Ascending aorta (tissue), 2 donors: ENCODE results near the gene SRP19. TPM values are rescaled to one million over a fixed set of nuclear protein-coding genes. Genes with fewer than 3 reads are reported as not detected.

Experiments used
- DNase-seq, 2 donors: peaks; one replicate each; pipeline ENCODE4 v3.0.0-alpha.2; 2019; ENCODE audit warnings: low spot score in 2 of 2
- H3K27ac ChIP-seq, 2 donors: fragments of 200-600 bp; sonication (generic); one replicate each; pipeline ENCODE4 v1.5.1; 2016 to 2017; ENCODE audit warnings: mild to moderate bottlenecking in 1 of 2
- H3K27me3 ChIP-seq: fragments of 200-600 bp; sonication (generic); one replicate; pipeline ENCODE4 v1.5.1; 2017
- H3K36me3 ChIP-seq, 2 donors: fragments of 200-600 bp; sonication (generic); one replicate each; pipeline ENCODE4 v1.5.1; 2016
- H3K4me1 ChIP-seq, 2 donors: fragments of 200-600 bp; sonication (generic); one replicate each; pipeline ENCODE4 v1.5.1; 2016 to 2017; ENCODE audit warnings: mild to moderate bottlenecking in 1 of 2
- H3K4me3 ChIP-seq, 2 donors: fragments of 200-600 bp; sonication (generic); one replicate each; pipeline ENCODE4 v1.5.1; 2016 to 2017; ENCODE audit warnings: mild to moderate bottlenecking in 1 of 2
- H3K9me3 ChIP-seq, 2 donors: fragments of 200-600 bp; sonication (generic); one replicate each; pipeline ENCODE4 v1.5.1; 2016
- CTCF ChIP-seq, 3 experiments: fragments of 200-600 bp in 2 of 3; fragments of 450-650 bp in 1 of 3; sonication (generic) in 2 of 3; IDR thresholded peaks; one replicate each; pipeline ENCODE4 v1.5.1; 2016 to 2019; ENCODE audit warnings: antibody characterized with exemption in 3 of 3, mild to moderate bottlenecking in 1 of 3, moderate library complexity in 1 of 3
- intact Hi-C: fragments of 100-400 bp; cut with DNase I; formaldehyde crosslinking; loops from one replicate; pipeline ENCODE4 v1.15.1; 2023
- total RNA-seq: library from RNA; depleted of rRNA; stranded (reverse); fragments of >200 nt; gene quantifications from one replicate; pipeline ENCODE4 v1.1.0, GENCODE V29; 2016

SRP19 gene
- total RNA-seq, 1 donor from 2014 or later, result 76.6 TPM

- H3K27ac ChIP-seq, result no peak overlapping the region
- H3K4me3 ChIP-seq, result no peak overlapping the region
- H3K36me3 ChIP-seq, result peaks cover 36 to 71% of the 10 kb centered on the region in 2 donors
- TF ChIP-seq CTCF (IDR thresholded peaks at IDR 0.05), result no peak
- no peaks in the 10 kb centered on the region for H3K9me3 ChIP-seq
- intact Hi-C loops, result loop anchor here (10.0 kb wide), 1 partner anchor 183 kb away; no protein-coding TSS in a partner anchor
- no peak for DNase-seq
- H3K4me1 ChIP-seq, result peaks cover 0 to 3% of the 10 kb centered on the region in 2 donors
- H3K27me3 ChIP-seq, result no peaks in the 10 kb centered on the region
Measured at GRCh38 chr5:112867411-112867810, 6.3 kb downstream of the SRP19 start.

- Histone ChIP-seq H3K27ac (no peak overlapping the region), H3K27me3 (no peaks in the 10 kb centered on the region), H3K9me3 (no peaks in the 10 kb centered on the region), H3K4me3 (no peak overlapping the region), H3K4me1 (no peaks in the 10 kb centered on the region), H3K36me3 (peaks cover 36 to 60% of the 10 kb centered on the region in 2 donors)
- no peak for DNase-seq
- TF ChIP-seq CTCF (IDR thresholded peaks at IDR 0.05), result no peak
- intact Hi-C loops, result loop anchor here (10.0 kb wide), 1 partner anchor 185 kb away; no protein-coding TSS in a partner anchor
Measured at GRCh38 chr5:112869948-112870347, 8.9 kb downstream of the SRP19 start.

DNA sequence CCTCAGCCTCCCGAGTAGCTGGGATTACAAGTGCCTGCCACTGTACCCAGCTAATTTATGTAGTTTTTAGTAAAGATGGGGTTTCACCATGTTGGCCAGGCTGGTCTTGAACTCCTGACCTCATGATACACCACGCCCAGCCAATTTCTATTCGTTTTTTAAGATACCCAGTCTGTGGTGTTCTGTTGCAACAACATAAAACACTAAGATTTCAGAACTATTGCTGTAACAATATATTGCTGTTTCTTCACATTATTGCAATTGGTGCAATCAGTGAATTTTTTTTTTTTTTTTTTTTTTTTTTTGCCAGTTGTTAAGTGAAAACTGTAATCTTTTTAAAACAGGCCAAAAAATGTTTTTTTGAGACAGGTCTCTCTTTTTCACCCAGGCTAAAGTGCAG lies 9.9 kb downstream of the SRP19 start:
- no peak overlapping the region for H3K27ac ChIP-seq
- no peak overlapping the region for H3K4me3 ChIP-seq
- H3K36me3 ChIP-seq, result peaks cover 36 to 50% of the 10 kb centered on the region in 2 donors
- DNase-seq, result no peak
- H3K27me3 ChIP-seq, result no peaks in the 10 kb centered on the region
- intact Hi-C loops, result no loop called here
- TF ChIP-seq CTCF (IDR thresholded peaks at IDR 0.05), result no peak
- H3K4me1 ChIP-seq, result no peaks in the 10 kb centered on the region
- no peaks in the 10 kb centered on the region for H3K9me3 ChIP-seq

GRCh38 chr5:112876362-112876761 lies 15.3 kb downstream of the SRP19 start:
- H3K27ac ChIP-seq, result no peak overlapping the region
- H3K36me3 ChIP-seq, result peaks cover 11 to 34% of the 10 kb centered on the region in 2 donors
- TF ChIP-seq CTCF (IDR thresholded peaks at IDR 0.05), result no peak
- DNase-seq, result no peak
- H3K4me3 ChIP-seq, result no peak overlapping the region
- intact Hi-C loops, result no loop called here
- no peaks in the 10 kb centered on the region for H3K4me1 ChIP-seq
- H3K9me3 ChIP-seq, result no peaks in the 10 kb centered on the region
- no peaks in the 10 kb centered on the region for H3K27me3 ChIP-seq

DNA sequence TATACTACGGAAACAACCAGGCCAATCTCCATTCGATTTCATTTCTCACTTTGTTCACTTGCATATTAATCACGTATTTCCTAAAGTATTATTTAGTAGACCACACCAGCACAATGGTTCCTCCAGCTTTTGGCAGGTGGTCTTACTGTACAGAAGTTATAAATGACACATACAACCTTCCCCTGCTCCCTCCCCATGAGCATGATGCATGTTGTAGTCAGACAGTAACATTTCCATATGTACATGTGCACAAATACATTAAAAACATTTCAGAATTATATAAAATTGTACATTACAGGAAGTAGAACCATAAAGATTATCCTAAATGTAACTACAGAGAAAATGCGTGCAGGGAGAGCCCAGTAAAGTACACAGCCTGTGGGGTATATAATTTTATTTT lies 17.0 kb downstream of the SRP19 start:
- no peak for DNase-seq
- intact Hi-C loops, result no loop called here
- H3K27me3 ChIP-seq, result no peaks in the 10 kb centered on the region
- H3K4me1 ChIP-seq, result no peaks in the 10 kb centered on the region
- peaks cover 11 to 50% of the 10 kb centered on the region in 2 donors for H3K36me3 ChIP-seq
- TF ChIP-seq CTCF (IDR thresholded peaks at IDR 0.05), result no peak
- H3K9me3 ChIP-seq, result no peaks in the 10 kb centered on the region
- H3K4me3 ChIP-seq, result no peak overlapping the region
- H3K27ac ChIP-seq, result no peak overlapping the region

DNA sequence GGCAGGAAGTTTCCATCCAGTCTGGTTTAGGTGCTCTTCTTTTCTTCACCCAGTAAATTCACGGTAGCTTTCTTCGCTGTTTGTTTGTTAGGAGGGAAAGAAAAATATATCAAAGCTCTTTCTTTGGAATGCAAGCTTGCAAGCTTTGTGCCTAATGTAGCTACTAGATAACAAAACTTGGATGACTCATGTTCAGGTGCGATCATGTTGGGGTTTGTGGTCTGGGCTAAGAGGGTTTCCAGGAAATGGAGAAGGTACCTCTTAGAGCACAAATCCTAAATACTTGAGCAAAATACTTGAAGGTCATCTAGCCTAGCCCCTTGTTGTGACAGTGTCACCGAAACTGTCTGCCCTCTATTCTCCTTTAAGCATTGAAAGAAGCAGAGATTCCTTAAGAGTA lies 17.7 kb downstream of the SRP19 start:
- H3K27ac ChIP-seq, result no peak overlapping the region
- H3K36me3 ChIP-seq, result peaks cover 17 to 56% of the 10 kb centered on the region in 2 donors
- no peaks in the 10 kb centered on the region for H3K4me1 ChIP-seq
- no peaks in the 10 kb centered on the region for H3K9me3 ChIP-seq
- no peak overlapping the region for H3K4me3 ChIP-seq
- H3K27me3 ChIP-seq, result no peaks in the 10 kb centered on the region
- DNase-seq, result no peak
- intact Hi-C loops, result no loop called here
- TF ChIP-seq CTCF (IDR thresholded peaks at IDR 0.05), result no peak
